ENCODE measurements around the gene GRIFIN. TPM values are rescaled to one million over a fixed set of nuclear protein-coding genes. Genes with fewer than 3 reads are reported as not detected.
A peak's percentile ranks its signal among the peaks of the same experiment; 100 is the strongest.

GRIFIN gene
- total RNA-seq, result not detected

GRCh38 chr7:2476298-2476697, at the start of gene GRIFIN:
Gene GRIFIN, minus strand, starts transcription at chr7:2476398. Its CDS starts 15 bp downstream, at chr7:2476383.
- no peaks in the 10 kb centered on the region for H3K9me3 ChIP-seq
- TF ChIP-seq POLR2AphosphoS5 (IDR thresholded peaks at IDR 0.05) (no peak), CTCF (IDR thresholded peaks at IDR 0.05) (no peak), POLR2A (IDR thresholded peaks at IDR 0.05) (no peak)
- no peak within 1 kb of the TSS for H3K4me3 ChIP-seq
- H3K27me3 ChIP-seq (replicated peaks; ENCODE audit: insufficient read depth), result no peaks in the 10 kb centered on the region
- H3K4me1 ChIP-seq (replicated peaks), result peaks cover 11% of the 10 kb centered on the region
- intact Hi-C loops (cut with DNase I), result no loop called here
- H3K36me3 ChIP-seq, result no peaks in the 10 kb centered on the region
- H3K27ac ChIP-seq, result no peak within 1 kb of the TSS
- WGBS, result 83% methylated on average over 16 of the region's 16 CpGs
- no peak for DNase-seq (ENCODE audit: low spot score)

DNA sequence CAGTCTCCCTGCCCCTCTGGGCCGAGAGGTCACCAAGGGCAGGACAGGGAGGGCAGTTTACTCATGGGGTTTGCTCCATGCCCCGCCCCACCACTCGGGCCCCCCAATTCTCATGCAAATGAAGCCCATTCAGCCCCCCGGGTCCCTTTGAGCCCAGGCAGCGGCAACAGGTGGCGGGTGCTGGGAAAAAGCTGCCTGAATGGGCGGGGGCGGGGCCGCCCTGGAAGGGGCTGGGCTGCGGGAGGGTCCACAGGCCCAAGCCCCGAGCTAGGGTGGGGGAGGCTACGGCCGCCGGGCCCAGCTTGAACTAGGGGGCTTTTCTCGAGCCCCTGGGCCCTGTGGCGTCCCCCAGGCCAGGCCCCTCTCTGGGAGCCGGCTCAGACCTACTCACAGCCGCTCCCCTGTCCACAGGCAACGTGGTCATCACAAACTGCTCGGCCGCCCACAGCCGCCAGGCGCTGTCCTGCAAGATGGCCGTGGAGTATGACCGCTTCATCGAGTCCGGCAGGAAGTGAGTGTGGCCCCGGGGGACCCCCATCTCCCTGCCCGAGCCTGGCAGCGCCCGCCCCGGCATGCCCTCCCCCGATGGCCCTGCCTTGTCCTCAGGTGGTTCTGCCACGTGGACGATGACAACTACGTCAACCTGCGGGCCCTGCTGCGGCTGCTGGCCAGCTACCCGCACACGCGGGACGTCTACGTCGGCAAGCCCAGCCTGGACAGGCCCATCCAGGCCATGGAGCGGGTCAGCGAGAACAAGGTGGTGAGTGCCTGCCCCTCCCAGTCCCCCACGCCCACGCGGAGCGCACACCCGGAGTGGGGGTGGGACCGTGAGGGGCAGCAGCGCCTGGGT, 48.8 kb upstream of the GRIFIN start:
- Histone ChIP-seq H3K4me1 (replicated peaks) (peaks cover 58% of the 10 kb centered on the region), H3K36me3 (peaks cover 0 to 12% of the 10 kb centered on the region in 2 donors), H3K9me3 (no peaks in the 10 kb centered on the region), H3K27me3 (replicated peaks; ENCODE audit: insufficient read depth) (no peaks in the 10 kb centered on the region), H3K27ac (peak overlapping the region; percentile 75 to 82), H3K4me3 (no peak overlapping the region)
- intact Hi-C loops (cut with DNase I), result no loop called here
- 75% methylated on average over 48 of the region's 53 CpGs for WGBS
- TF ChIP-seq POLR2A (IDR thresholded peaks at IDR 0.05) (no peak), CTCF (IDR thresholded peaks at IDR 0.05) (no peak), POLR2AphosphoS5 (IDR thresholded peaks at IDR 0.05) (no peak)
- DNase-seq (ENCODE audit: low spot score), result no peak

DNA sequence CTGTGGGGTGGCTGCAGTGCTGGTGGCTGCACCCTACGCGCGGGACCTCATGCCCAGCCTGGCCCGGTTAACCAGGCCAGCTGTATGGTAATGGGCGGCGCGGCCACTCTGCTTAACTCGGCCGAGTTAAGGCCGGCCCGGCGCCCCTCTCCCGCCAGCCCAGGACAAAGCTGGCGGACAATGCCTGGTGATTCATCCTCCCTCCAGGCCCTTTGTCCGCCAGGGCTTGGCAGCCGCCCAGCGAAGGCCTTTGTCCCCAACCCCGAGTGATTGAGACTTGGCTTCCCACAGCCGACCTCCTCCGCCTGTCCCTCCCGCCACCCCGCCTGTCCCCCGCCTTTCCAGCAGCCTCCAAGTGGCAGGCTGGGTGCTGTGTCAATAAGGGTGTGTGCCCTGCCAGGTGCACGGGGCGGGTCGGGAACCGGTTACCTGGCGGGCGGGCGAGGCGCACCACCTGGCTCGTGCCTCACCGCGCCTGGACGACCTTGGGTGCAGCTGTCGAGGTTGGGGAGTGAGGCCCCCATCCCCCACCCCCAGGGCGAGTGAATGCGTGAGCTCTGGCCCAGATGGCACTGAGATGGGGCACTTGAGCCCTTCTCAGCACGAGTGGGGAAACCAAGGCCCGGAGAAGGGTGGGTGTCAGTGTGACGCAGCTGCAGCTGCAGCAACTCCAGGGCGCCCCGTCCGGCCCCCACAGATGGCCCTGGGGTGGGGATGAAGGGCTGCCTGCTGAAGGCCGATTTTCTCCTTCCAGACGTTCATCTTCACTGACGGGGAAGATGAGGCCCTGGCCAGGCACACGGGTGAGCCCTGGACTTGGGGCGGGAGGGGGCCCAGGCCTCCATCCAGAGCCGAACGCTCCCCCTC, 48.0 kb upstream of the GRIFIN start:
- H3K4me1 ChIP-seq (replicated peaks), result peaks cover 56% of the 10 kb centered on the region
- peaks cover 0 to 12% of the 10 kb centered on the region in 2 donors for H3K36me3 ChIP-seq
- no peaks in the 10 kb centered on the region for H3K27me3 ChIP-seq (replicated peaks; ENCODE audit: insufficient read depth)
- H3K9me3 ChIP-seq, result no peaks in the 10 kb centered on the region
- intact Hi-C loops (cut with DNase I), result no loop called here
- H3K4me3 ChIP-seq, result peak overlapping the region; percentile 3 to 68
- DNase-seq (ENCODE audit: low spot score), result peak; percentile 96
- 31% methylated on average over 50 of the region's 51 CpGs for WGBS
- peak in 1 of 4 experiments; percentile 24 for TF ChIP-seq CTCF (IDR thresholded peaks at IDR 0.05)
- no peak for TF ChIP-seq POLR2A (IDR thresholded peaks at IDR 0.05)
- TF ChIP-seq POLR2AphosphoS5 (IDR thresholded peaks at IDR 0.05), result peak; percentile 88
- H3K27ac ChIP-seq, result peak overlapping the region; percentile 75 to 82

- WGBS, result 8% methylated on average over 21 of the region's 22 CpGs
- Histone ChIP-seq H3K9me3 (no peaks in the 10 kb centered on the region), H3K36me3 (peaks cover 0 to 12% of the 10 kb centered on the region in 2 donors), H3K4me1 (replicated peaks) (peaks cover 49% of the 10 kb centered on the region), H3K27ac (peak overlapping the region; percentile 75 to 82), H3K4me3 (peak overlapping the region; percentile 3 to 68), H3K27me3 (replicated peaks; ENCODE audit: insufficient read depth) (no peaks in the 10 kb centered on the region)
- intact Hi-C loops (cut with DNase I), result no loop called here
- DNase-seq (ENCODE audit: low spot score), result peak; percentile 74
- TF ChIP-seq CTCF (IDR thresholded peaks at IDR 0.05) (no peak), POLR2AphosphoS5 (IDR thresholded peaks at IDR 0.05) (peak; percentile 25), POLR2A (IDR thresholded peaks at IDR 0.05) (peak; percentile 6)
These were observed 47.3 kb upstream of the GRIFIN start for GRCh38 chr7:2523461-2523936.
